ENCODE measurements around the gene BRCC3.

DNA sequence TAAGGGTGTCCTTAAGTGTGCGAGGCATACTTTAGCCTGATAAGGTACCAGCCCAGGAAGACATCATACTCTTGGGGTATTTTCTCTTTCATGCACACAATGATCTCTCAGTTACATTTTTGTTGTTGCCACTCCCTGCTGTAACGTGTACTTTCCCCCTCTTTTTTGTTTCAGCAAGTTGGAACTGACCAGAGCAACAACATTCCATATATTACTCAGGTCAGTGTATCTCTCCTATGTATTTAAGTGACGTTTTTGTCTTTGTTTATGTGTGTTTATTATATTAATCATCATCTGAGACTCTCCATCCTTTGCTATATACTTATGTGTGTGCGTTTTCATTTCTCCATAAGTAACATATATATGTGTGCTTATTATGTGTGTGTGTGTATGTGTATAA lies 73.6 kb downstream of the BRCC3 start:
- TF ChIP-seq NR2F2 (IDR thresholded peaks at IDR 0.05) (no peak), EGR1 (IDR thresholded peaks at IDR 0.05; ENCODE audit: low read depth in 2 of 2) (no peak), RAD21 (IDR thresholded peaks at IDR 0.05) (no peak), JUND (IDR thresholded peaks at IDR 0.05) (no peak), MAX (IDR thresholded peaks at IDR 0.05) (no peak), RXRA (IDR thresholded peaks at IDR 0.05) (no peak), YY1 (IDR thresholded peaks at IDR 0.05) (no peak), REST (IDR thresholded peaks at IDR 0.05) (no peak), SP1 (IDR thresholded peaks at IDR 0.05) (no peak), GABPA (IDR thresholded peaks at IDR 0.05 in 1 of 2, conservative IDR thresholded peaks at IDR 0.05 in 1 of 2) (no peak), TAF1 (conservative IDR thresholded peaks at IDR 0.05) (no peak)
- TF ChIP-seq, protein P1, sequence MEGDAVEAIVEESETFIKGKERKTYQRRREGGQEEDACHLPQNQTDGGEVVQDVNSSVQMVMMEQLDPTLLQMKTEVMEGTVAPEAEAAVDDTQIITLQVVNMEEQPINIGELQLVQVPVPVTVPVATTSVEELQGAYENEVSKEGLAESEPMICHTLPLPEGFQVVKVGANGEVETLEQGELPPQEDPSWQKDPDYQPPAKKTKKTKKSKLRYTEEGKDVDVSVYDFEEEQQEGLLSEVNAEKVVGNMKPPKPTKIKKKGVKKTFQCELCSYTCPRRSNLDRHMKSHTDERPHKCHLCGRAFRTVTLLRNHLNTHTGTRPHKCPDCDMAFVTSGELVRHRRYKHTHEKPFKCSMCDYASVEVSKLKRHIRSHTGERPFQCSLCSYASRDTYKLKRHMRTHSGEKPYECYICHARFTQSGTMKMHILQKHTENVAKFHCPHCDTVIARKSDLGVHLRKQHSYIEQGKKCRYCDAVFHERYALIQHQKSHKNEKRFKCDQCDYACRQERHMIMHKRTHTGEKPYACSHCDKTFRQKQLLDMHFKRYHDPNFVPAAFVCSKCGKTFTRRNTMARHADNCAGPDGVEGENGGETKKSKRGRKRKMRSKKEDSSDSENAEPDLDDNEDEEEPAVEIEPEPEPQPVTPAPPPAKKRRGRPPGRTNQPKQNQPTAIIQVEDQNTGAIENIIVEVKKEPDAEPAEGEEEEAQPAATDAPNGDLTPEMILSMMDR (IDR thresholded peaks at IDR 0.05; ENCODE audit: low read depth, low read length, missing input control), result no peak
- TF ChIP-seq, protein P2, sequence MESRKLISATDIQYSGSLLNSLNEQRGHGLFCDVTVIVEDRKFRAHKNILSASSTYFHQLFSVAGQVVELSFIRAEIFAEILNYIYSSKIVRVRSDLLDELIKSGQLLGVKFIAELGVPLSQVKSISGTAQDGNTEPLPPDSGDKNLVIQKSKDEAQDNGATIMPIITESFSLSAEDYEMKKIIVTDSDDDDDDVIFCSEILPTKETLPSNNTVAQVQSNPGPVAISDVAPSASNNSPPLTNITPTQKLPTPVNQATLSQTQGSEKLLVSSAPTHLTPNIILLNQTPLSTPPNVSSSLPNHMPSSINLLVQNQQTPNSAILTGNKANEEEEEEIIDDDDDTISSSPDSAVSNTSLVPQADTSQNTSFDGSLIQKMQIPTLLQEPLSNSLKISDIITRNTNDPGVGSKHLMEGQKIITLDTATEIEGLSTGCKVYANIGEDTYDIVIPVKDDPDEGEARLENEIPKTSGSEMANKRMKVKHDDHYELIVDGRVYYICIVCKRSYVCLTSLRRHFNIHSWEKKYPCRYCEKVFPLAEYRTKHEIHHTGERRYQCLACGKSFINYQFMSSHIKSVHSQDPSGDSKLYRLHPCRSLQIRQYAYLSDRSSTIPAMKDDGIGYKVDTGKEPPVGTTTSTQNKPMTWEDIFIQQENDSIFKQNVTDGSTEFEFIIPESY (IDR thresholded peaks at IDR 0.05), result no peak

Measured in liver (tissue), 3 donors.